AG09319 (cell line): Measurements from ENCODE around the gene TMEM135.

ENCODE experiments used
- DNase-seq: peaks from one replicate; pipeline ENCODE4 v3.0.0-alpha.2; 2010; ENCODE audit warnings: low read depth; ENCODE audit errors: extremely low read depth
- TF ChIP-seq, protein P1 (sequence below): IDR thresholded peaks from 2 replicates; pipeline ENCODE4 v1.5.1; 2011; ENCODE audit warnings: low read depth, mild to moderate bottlenecking, inconsistent platforms, low read length, moderate library complexity

TMEM135 gene

DNA sequence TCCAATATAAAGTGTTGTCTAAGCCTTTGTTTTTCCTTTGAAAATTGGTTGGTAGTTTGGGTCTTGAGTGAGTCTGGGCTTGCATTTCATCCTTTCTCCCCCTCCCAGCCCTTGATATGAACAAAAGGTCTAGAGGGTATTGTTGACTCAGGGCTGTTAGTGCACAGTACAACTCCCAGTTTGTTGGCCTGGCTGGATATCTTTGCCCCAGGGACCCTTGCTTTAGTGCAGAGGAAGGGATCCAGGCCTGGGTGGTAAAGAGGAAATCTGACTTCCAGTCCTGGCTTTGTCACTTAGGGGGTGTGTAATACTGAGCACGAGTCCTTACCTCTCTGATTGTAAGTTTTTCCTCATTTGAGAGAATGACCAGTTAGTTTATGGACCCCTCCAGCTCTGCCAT, 330.4 kb downstream of the TMEM135 start:
- TF ChIP-seq, protein P1, sequence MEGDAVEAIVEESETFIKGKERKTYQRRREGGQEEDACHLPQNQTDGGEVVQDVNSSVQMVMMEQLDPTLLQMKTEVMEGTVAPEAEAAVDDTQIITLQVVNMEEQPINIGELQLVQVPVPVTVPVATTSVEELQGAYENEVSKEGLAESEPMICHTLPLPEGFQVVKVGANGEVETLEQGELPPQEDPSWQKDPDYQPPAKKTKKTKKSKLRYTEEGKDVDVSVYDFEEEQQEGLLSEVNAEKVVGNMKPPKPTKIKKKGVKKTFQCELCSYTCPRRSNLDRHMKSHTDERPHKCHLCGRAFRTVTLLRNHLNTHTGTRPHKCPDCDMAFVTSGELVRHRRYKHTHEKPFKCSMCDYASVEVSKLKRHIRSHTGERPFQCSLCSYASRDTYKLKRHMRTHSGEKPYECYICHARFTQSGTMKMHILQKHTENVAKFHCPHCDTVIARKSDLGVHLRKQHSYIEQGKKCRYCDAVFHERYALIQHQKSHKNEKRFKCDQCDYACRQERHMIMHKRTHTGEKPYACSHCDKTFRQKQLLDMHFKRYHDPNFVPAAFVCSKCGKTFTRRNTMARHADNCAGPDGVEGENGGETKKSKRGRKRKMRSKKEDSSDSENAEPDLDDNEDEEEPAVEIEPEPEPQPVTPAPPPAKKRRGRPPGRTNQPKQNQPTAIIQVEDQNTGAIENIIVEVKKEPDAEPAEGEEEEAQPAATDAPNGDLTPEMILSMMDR: no peak
- DNase-seq: no peak

GRCh38 chr11:87368858-87369480, 331.2 kb downstream of the TMEM135 start:
- TF ChIP-seq, protein P1: no peak
- DNase-seq: no peak

GRCh38 chr11:87369888-87370287, 332.2 kb downstream of the TMEM135 start:
- no peak for DNase-seq
- TF ChIP-seq, protein P1: no peak

DNA sequence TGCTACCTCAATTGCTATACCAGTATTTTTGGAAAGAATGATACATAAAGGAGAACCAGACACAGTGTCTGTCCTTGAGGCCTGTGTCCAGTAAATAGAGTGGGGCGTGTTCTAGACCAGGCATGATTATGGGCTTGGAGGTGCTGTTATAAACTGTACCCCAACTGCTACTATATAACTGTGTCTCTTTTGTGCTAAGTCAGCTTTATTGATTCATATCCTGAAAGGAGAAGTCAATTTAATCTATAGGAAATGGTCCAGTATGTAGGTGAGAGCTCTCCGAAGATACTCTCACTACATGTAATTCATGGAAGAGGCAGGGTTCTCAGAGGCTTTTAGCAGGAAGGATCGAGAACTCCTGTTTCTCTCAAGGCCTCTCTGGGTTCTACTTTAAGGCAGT, 334.3 kb downstream of the TMEM135 start:
- DNase-seq: no peak

More for the DNA sequence above, 334.3 kb downstream of the TMEM135 start:
- TF ChIP-seq, protein P1: no peak
